Panc1 (cell line): Measurements from ENCODE around the gene VWA3B. TPM values are rescaled to one million over a fixed set of nuclear protein-coding genes. Genes with fewer than 3 reads are reported as not detected.

Experiments used
- ATAC-seq: fragments of 200-7000 bp; cut with Tn5 transposase; 2 replicates; pipeline ENCODE4 v1.9.1; 2020; ENCODE audit warnings: mild to moderate bottlenecking, moderate library complexity
- BruUV-seq: library from RNA; stranded (reverse); fragments of 400-500 nt; replicated peaks from 2 replicates; lab custom pipeline; 2021; lab: Mats Ljungman, UMichigan
- CTCF ChIA-PET: fragments of 300-600 bp; sonication (Branson Sonifier 250); formaldehyde crosslinking; loops from one replicate; lab custom pipeline; 2022; ENCODE audit warnings: antibody characterized with exemption; lab: Charles Lee
- POLR2A ChIA-PET: fragments of 300-600 bp; sonication (Branson Sonifier 250); formaldehyde crosslinking; loops from one replicate; lab custom pipeline; 2022; ENCODE audit warnings: antibody characterized with exemption; lab: Charles Lee
- DNase-seq: peaks from one replicate; pipeline ENCODE4 v3.0.0-alpha.2; 2010; ENCODE audit warnings: low read depth, low spot score
- H3K27ac ChIP-seq: 2 replicates; pipeline ENCODE4 v1.5.1; 2011; ENCODE audit warnings: mild to moderate bottlenecking, low read length, inconsistent platforms
- H3K27me3 ChIP-seq: fragments of 200-500 bp; sonication (Bioruptor generic); 2 replicates; pipeline ENCODE4 v1.6.0; 2014; ENCODE audit warnings: low read length, inconsistent platforms; ENCODE audit not compliant: control insufficient read depth, insufficient read depth
- H3K36me3 ChIP-seq: fragments of 200-500 bp; sonication (Bioruptor generic); 2 replicates; pipeline ENCODE4 v1.5.1; 2014; ENCODE audit warnings: inconsistent platforms, mild to moderate bottlenecking, low read length, moderate library complexity; ENCODE audit not compliant: control insufficient read depth, insufficient read depth
- H3K4me1 ChIP-seq: 2 replicates; pipeline ENCODE4 v1.5.1; 2011; ENCODE audit warnings: inconsistent platforms, mild to moderate bottlenecking, low read length, moderate library complexity; ENCODE audit not compliant: control insufficient read depth, insufficient read depth
- H3K4me3 ChIP-seq, 2 experiments: 2 replicates each; pipeline ENCODE4 v1.5.1; 2011 to 2012; ENCODE audit warnings: low read depth in 2 of 2, low read length in 2 of 2, mild to moderate bottlenecking in 2 of 2, inconsistent platforms in 1 of 2, moderate library complexity in 1 of 2
- H3K9me3 ChIP-seq: fragments of 200-500 bp; sonication (Bioruptor generic); 2 replicates; pipeline ENCODE4 v1.5.1; 2014; ENCODE audit warnings: low read depth, mild to moderate bottlenecking, inconsistent platforms, low read length, moderate library complexity; ENCODE audit not compliant: control insufficient read depth, insufficient read depth
- CTCF ChIP-seq: fragments of 450-650 bp; IDR thresholded peaks from 2 replicates; pipeline ENCODE4 v1.5.1; 2017; ENCODE audit warnings: mild to moderate bottlenecking
- POLR2AphosphoS5 ChIP-seq: IDR thresholded peaks from 2 replicates; pipeline ENCODE4 v1.6.1; 2012; ENCODE audit warnings: mild to moderate bottlenecking, low read depth, low read length, moderate library complexity
- REST ChIP-seq, 2 experiments: IDR thresholded peaks; 2 replicates each; pipeline ENCODE4 v1.6.1; 2011 to 2012; ENCODE audit warnings: low read depth in 2 of 2, control low read depth in 1 of 2, low read length in 1 of 2, mild to moderate bottlenecking in 1 of 2, moderate library complexity in 1 of 2; ENCODE audit not compliant: insufficient read depth in 1 of 2
- SIN3A ChIP-seq: IDR thresholded peaks from 2 replicates; pipeline ENCODE4 v1.6.1; 2012; ENCODE audit warnings: low read depth, mild to moderate bottlenecking, low read length, moderate library complexity, borderline replicate concordance; ENCODE audit not compliant: insufficient read depth
- TCF7L2 ChIP-seq: IDR thresholded peaks from 2 replicates; pipeline ENCODE4 v1.6.1; 2011; ENCODE audit warnings: mild to moderate bottlenecking, low read depth, low read length, inconsistent platforms
- in situ Hi-C: cut with HindIII; loops from 2 replicates; pipeline ENCODE4 v1.10.0; 2016; ENCODE audit warnings: low sequenced_read_pairs, low pct_unique_long_range_greater_than_20kb
- intact Hi-C: fragments of 100-400 bp; cut with micrococcal nuclease; formaldehyde crosslinking; loops from one replicate; pipeline ENCODE4 v1.10.0; 2022; ENCODE audit not compliant: unreplicated experiment
- total RNA-seq: library from RNA; stranded (reverse); gene quantifications from one replicate; pipeline ENCODE4 v1.2.1, GENCODE V29; 2021; ENCODE audit not compliant: unreplicated experiment

VWA3B gene
- total RNA-seq, 1 experiment from 2014 or later = not detected

GRCh38 chr2:98308068-98308467 lies 221.1 kb downstream of the VWA3B start:
- Histone ChIP-seq H3K4me3 (no peak overlapping the region), H3K9me3 (no peaks in the 10 kb centered on the region), H3K27me3 (peaks cover 22% of the 10 kb centered on the region), H3K36me3 (no peaks in the 10 kb centered on the region), H3K4me1 (no peaks in the 10 kb centered on the region), H3K27ac (no peak overlapping the region)
- BruUV-seq = no TSS peak
- DNase-seq = no peak
- no peak for TF ChIP-seq POLR2AphosphoS5
- no peak for TF ChIP-seq REST (IDR thresholded peaks at IDR 0.05; ENCODE audit: insufficient read depth in 1 of 2, low read depth in 2 of 2, low read length in 1 of 2)
- no peak for TF ChIP-seq SIN3A
- TF ChIP-seq CTCF = no peak
- no peak for TF ChIP-seq TCF7L2
- no peak for ATAC-seq
- CTCF ChIA-PET = no interaction called here
- in situ Hi-C loops = no loop called here
- intact Hi-C loops = no loop called here
- POLR2A ChIA-PET = no interaction called here

- ChIA-PET CTCF (no interaction called here), POLR2A (no interaction called here)
- Histone ChIP-seq H3K27me3 (peaks cover 24% of the 10 kb centered on the region), H3K27ac (no peak overlapping the region), H3K9me3 (no peaks in the 10 kb centered on the region), H3K36me3 (no peaks in the 10 kb centered on the region), H3K4me1 (no peaks in the 10 kb centered on the region), H3K4me3 (no peak overlapping the region)
- ATAC-seq = no peak
- intact Hi-C loops = no loop called here
- in situ Hi-C loops = no loop called here
- TF ChIP-seq SIN3A = no peak
- no TSS peak for BruUV-seq
- no peak for DNase-seq
Observed at GRCh38 chr2:98308532-98308931, 221.6 kb downstream of the VWA3B start.

GRCh38 chr2:98309580-98309979 lies 222.6 kb downstream of the VWA3B start:
- CTCF ChIA-PET = no interaction called here
- Histone ChIP-seq H3K9me3 (no peaks in the 10 kb centered on the region), H3K27me3 (peaks cover 24% of the 10 kb centered on the region), H3K4me3 (no peak overlapping the region), H3K36me3 (no peaks in the 10 kb centered on the region), H3K4me1 (no peaks in the 10 kb centered on the region), H3K27ac (no peak overlapping the region)
- ATAC-seq = no peak
- in situ Hi-C loops (no loop called here), intact Hi-C loops (no loop called here)
- no peak for DNase-seq
- BruUV-seq = no TSS peak
- TF ChIP-seq REST (IDR thresholded peaks at IDR 0.05; ENCODE audit: insufficient read depth in 1 of 2, low read depth in 2 of 2, low read length in 1 of 2) (no peak), SIN3A (no peak), CTCF (no peak), TCF7L2 (no peak), POLR2AphosphoS5 (no peak)
- POLR2A ChIA-PET = no interaction called here
